ENCODE results near the gene ADAD2.

Gene ADAD2

GRCh38 chr16:84177741-84178073 lies 13.2 kb upstream of the ADAD2 start:
- DNase-seq: no peak

GRCh38 chr16:84178146-84178765 lies 12.7 kb upstream of the ADAD2 start:
- DNase-seq: no peak

- DNase-seq: no peak
Observed at GRCh38 chr16:84178892-84179611, 11.9 kb upstream of the ADAD2 start.

- no peak for DNase-seq
Observed at GRCh38 chr16:84179612-84180320, 11.2 kb upstream of the ADAD2 start.

- DNase-seq: no peak
Observed at GRCh38 chr16:84180519-84181140, 10.3 kb upstream of the ADAD2 start.

GRCh38 chr16:84181144-84181915 lies 9.6 kb upstream of the ADAD2 start:
- DNase-seq: no peak

GRCh38 chr16:84182104-84182503 lies 8.9 kb upstream of the ADAD2 start:
- no peak for DNase-seq

GRCh38 chr16:84182680-84183571 lies 8.0 kb upstream of the ADAD2 start:
- no peak for DNase-seq

- DNase-seq: no peak
Observed at GRCh38 chr16:84183572-84183875, 7.4 kb upstream of the ADAD2 start.

- no peak for DNase-seq
Observed at GRCh38 chr16:84183911-84184591, 6.9 kb upstream of the ADAD2 start.

- DNase-seq: no peak
Observed at GRCh38 chr16:84184775-84185174, 6.2 kb upstream of the ADAD2 start.

GRCh38 chr16:84186685-84187437 lies 4.1 kb upstream of the ADAD2 start, which contains the start of gene TAF1C:
Gene TAF1C, minus strand, starts transcription at chr16:84187057. Its CDS starts 2,069 bp downstream, at chr16:84184988.
- peak; percentile 93 to 94 for DNase-seq

- no peak for DNase-seq
Observed at GRCh38 chr16:84191466-84191865, 509 bp downstream of the ADAD2 start.

- no peak for DNase-seq
Observed at GRCh38 chr16:84193480-84193879, 2.5 kb downstream of the ADAD2 start.

- no peak for DNase-seq
Observed at GRCh38 chr16:84194018-84194417, 3.1 kb downstream of the ADAD2 start.

GRCh38 chr16:84194470-84195200 lies 3.7 kb downstream of the ADAD2 start:
- peak; percentile 28 to 48 for DNase-seq

- DNase-seq: no peak
Observed at GRCh38 chr16:84195201-84196093, 4.5 kb downstream of the ADAD2 start.

GRCh38 chr16:84196101-84196500 lies 5.1 kb downstream of the ADAD2 start:
- no peak for DNase-seq

All from stimulated activated CD4-positive, alpha-beta T cell treated with anti-CD3 and anti-CD28 coated beads, Interleukin-2, amount 100 ng/mL, for 24 hours (primary cell).